Choroid plexus epithelial cell (primary cell): ENCODE data around the gene SLC30A5.
"Not testable (repeated sequence)": the region's sequence is repeated elsewhere in the genome, so short reads cannot be mapped to it uniquely, and the experiment has no call there.

ENCODE experiments used
- DNase-seq: peaks from one replicate; pipeline ENCODE4 v3.0.0-alpha.2; 2010; ENCODE audit warnings: low read depth
- H3K4me3 ChIP-seq: 2 replicates; pipeline ENCODE4 v1.5.1; 2011; ENCODE audit warnings: low read depth, mild to moderate bottlenecking, control low read depth, low read length, moderate library complexity
- TF ChIP-seq, protein P1 (sequence below): conservative IDR thresholded peaks from 2 replicates; pipeline ENCODE4 v1.5.1; 2011; ENCODE audit warnings: low read depth, mild to moderate bottlenecking, control low read depth, inconsistent platforms, low read length, moderate library complexity

Gene SLC30A5

GRCh38 chr5:69131304-69131703 lies 37.5 kb downstream of the SLC30A5 start:
- no peak overlapping the region for H3K4me3 ChIP-seq
- DNase-seq, result no peak

GRCh38 chr5:69134126-69134525 lies 40.3 kb downstream of the SLC30A5 start:
- DNase-seq, result no peak
- TF ChIP-seq, protein P1, sequence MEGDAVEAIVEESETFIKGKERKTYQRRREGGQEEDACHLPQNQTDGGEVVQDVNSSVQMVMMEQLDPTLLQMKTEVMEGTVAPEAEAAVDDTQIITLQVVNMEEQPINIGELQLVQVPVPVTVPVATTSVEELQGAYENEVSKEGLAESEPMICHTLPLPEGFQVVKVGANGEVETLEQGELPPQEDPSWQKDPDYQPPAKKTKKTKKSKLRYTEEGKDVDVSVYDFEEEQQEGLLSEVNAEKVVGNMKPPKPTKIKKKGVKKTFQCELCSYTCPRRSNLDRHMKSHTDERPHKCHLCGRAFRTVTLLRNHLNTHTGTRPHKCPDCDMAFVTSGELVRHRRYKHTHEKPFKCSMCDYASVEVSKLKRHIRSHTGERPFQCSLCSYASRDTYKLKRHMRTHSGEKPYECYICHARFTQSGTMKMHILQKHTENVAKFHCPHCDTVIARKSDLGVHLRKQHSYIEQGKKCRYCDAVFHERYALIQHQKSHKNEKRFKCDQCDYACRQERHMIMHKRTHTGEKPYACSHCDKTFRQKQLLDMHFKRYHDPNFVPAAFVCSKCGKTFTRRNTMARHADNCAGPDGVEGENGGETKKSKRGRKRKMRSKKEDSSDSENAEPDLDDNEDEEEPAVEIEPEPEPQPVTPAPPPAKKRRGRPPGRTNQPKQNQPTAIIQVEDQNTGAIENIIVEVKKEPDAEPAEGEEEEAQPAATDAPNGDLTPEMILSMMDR, result no peak
- no peak overlapping the region for H3K4me3 ChIP-seq

More at GRCh38 chr5:69131304-69131703, 37.5 kb downstream of the SLC30A5 start:
- TF ChIP-seq, protein P1, result no peak

DNA sequence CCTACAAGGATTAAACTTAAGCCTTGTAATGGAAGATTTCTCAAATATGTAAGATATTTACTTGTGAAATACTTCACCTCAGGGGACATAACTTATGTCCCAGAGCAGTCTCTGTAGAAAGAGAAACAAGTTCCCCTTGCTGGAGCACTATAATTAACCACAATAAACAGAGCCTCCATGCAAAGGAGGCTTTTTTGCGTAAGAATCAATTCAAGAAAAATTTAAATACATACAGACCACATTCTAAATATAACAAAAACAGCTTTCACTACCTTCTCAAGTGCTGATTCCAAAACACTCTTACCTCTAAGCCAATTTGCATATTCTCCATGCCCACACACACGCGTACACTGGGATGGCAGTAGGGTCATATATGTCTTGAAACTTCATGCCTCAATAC lies 42.5 kb downstream of the SLC30A5 start:
- TF ChIP-seq, protein P1, result no peak
- peak; percentile 70 for DNase-seq

DNA sequence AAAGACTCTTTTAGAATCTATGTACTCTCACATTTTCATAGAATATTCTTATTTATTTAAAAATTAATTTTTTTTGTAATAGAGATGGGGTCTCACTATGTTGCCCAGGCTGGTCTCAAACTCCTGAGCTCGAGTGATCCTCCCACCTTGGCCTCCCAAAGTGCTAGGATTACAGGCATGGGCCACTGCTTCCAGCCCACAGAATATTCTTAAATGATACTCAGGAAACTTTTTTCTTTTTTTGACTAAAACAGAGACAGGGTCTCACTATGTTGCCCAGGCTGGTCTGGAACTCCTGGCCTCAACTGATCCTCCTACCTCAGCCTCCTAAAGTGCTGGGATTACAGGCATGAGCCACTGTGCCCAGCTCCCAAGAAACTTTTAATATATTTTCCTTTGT lies 43.4 kb downstream of the SLC30A5 start:
- H3K4me3 ChIP-seq, DNase-seq: not testable (repeated sequence)

More for the DNA sequence above, 42.5 kb downstream of the SLC30A5 start:
- H3K4me3 ChIP-seq, result no peak overlapping the region

GRCh38 chr5:69137807-69138206 lies 44.0 kb downstream of the SLC30A5 start:
- DNase-seq, result no peak
- H3K4me3 ChIP-seq, result no peak overlapping the region
- TF ChIP-seq, protein P1, result no peak

GRCh38 chr5:69138766-69139165 lies 45.0 kb downstream of the SLC30A5 start:
- no peak for DNase-seq
- no peak overlapping the region for H3K4me3 ChIP-seq
- TF ChIP-seq, protein P1, result no peak

DNA sequence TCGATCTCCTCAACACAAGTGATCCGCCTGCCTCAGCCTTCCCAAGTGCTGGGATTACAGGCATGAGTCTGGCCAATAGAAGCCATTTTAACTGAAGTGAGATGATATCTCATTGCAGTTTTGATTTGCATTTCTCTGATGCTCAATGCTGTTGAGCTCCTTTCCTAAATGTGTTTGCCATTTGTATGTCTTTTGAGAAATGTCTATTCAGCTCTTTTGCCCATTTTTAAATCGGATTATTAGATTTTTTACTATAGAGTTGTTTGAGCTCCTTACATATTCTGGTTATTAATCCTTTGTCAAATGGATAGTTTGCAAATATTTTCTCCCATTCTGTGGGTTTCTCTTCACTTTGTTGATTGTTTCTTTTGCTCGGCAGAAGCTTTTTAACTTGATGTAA lies 46.4 kb downstream of the SLC30A5 start:
- not testable (repeated sequence) for H3K4me3 ChIP-seq

DNA sequence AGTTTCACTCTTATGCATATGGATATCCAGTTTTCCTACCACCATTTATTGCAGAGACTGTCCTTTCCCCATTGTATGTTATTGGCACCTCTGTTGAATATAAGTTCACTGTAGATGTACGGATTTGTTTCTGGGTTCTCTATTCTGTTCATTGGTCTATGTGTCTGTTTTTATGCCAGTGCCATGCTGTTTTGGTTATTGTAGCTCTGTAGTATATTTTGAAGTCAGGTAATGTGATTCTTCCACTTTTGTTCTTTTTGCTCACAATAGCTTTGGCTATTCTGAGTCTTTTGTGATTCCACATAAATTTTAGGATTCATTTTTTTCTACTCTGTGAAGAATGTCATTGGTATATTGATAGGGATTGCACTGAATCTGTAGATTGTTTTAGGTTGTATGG lies 47.0 kb downstream of the SLC30A5 start:
- no peak overlapping the region for H3K4me3 ChIP-seq
- no peak for DNase-seq
- TF ChIP-seq, protein P1, result no peak

More for the DNA sequence above, 46.4 kb downstream of the SLC30A5 start:
- DNase-seq, result not testable (repeated sequence)

GRCh38 chr5:69148576-69148975 lies 54.8 kb downstream of the SLC30A5 start:
- H3K4me3 ChIP-seq, DNase-seq: not testable (repeated sequence)
